Epidermal melanocyte (primary cell): ENCODE results near the gene COX6B1.
"Not testable (repeated sequence)": the region's sequence is repeated elsewhere in the genome, so short reads cannot be mapped to it uniquely, and the experiment has no call there.

Experiments
- DNase-seq: peaks from one replicate; pipeline ENCODE4 v3.0.0; 2011; ENCODE audit warnings: low spot score; ENCODE audit not compliant: insufficient read length

The COX6B1 gene

DNA sequence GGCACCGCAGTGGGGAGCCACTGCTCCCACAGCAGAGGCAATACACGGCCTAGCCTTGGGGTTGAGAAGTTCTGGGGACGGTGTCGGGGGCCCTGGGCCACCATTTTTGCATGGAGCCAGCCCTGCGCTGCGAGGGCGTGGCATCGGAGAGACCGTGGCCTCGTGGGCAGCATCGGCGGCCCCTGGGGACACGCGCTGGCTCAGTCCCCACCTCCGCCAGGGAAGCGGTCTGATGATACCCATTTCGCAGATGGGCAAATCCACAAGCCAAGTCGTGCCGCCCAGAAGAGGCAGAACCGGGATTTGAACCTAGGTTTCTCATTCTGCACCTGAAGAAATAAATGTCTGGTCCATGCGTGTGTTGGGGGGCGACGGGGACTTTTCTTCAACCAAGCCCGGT is 17.0 kb downstream of the COX6B1 start:
- no peak for DNase-seq

GRCh38 chr19:35665604-35666003 is 17.5 kb downstream of the COX6B1 start:
- no peak for DNase-seq

DNA sequence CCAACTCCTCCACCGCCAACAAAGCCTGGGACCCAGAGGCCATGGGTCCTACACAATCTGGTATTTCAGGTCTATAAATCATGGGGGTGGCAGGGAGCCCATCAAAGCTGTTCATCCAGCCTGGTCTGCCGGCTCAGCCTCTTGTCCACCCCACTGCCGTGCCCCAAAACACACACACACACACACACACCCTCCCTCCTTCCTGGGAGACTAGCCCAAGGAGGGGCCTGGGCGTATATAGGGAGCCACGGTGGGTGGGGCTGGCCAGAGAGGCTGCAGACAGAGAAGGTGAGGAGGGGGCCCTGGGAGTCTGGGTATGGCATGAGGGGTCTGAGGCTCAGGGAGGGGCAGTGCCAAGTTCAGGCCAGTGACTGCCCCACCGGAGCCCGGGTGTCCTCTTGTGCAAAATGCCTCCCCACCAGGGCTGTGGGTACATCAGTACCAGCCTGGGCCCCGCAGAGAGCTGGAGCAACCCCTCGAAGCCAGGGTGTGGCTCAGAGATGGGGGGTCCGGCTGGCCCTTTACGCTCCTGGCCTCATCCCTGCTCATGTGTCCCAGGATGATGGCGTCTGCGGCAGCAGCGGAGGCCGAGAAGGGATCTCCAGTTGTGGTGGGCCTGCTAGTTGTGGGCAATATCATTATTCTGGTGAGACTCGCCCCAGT is 18.3 kb downstream of the COX6B1 start, which contains the start of gene UPK1A:
TSS of gene UPK1A (plus strand) at position 267 of the 663 bp plus-strand sequence. CDS start at position 563, 296 bp downstream.
- no peak for DNase-seq

- no peak for DNase-seq
Observed at GRCh38 chr19:35669566-35669965, 21.4 kb downstream of the COX6B1 start.

GRCh38 chr19:35669974-35670373 is 21.9 kb downstream of the COX6B1 start:
- DNase-seq: no peak

- DNase-seq: no peak
Observed at GRCh38 chr19:35670686-35671085, 22.6 kb downstream of the COX6B1 start.

- DNase-seq: no peak
Observed at GRCh38 chr19:35671818-35672217, 23.7 kb downstream of the COX6B1 start.

- DNase-seq: peak; percentile 83
Observed at GRCh38 chr19:35673121-35673804, 25.1 kb downstream of the COX6B1 start.

DNA sequence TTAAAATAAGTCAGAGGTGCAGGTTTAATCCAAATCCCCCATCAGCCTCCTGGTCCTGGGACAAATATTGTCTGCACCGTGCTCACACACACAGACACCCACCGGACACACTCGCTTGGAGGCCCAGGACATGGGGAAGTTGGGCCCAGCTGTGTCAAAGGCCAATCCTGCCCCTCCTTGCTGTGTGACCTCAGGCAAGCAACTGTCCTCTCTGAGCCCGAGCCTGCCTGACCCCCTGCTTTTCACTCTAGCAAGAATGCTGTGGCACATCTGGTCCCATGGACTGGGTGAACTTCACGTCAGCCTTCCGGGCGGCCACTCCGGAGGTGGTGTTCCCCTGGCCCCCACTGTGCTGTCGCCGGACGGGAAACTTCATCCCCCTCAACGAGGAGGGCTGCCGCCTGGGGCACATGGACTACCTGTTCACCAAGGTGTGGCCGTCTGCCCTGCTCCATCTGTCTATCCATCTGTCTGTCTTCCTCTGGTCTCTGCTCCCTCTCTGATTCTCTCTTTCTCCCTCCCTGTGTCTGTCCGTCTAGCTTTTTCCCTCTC is 27.5 kb downstream of the COX6B1 start:
- no peak for DNase-seq

GRCh38 chr19:35689836-35690235 is 41.7 kb downstream of the COX6B1 start:
- no peak for DNase-seq

GRCh38 chr19:35691106-35691505 is 43.0 kb downstream of the COX6B1 start:
- DNase-seq: not testable (repeated sequence)

DNA sequence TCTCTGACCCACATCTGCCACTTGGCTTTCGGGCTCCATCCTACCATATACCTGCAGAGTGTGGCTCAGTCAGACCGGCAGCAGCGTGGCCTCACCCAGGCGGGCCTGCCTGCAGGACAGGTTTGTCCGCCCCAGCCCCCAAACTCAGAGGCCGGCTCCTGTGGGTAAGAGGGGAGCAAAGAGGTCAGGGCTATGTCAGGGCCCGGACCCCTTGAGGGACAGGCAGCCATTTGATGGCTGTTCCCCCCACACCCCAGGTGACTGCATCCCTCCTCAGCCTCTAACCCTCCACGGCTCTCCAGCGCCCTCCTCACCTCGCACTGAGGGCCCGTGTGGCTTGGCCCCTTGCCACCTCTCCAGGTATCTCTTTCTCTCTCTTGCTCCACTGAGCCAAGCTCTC is 43.9 kb downstream of the COX6B1 start:
- no peak for DNase-seq

DNA sequence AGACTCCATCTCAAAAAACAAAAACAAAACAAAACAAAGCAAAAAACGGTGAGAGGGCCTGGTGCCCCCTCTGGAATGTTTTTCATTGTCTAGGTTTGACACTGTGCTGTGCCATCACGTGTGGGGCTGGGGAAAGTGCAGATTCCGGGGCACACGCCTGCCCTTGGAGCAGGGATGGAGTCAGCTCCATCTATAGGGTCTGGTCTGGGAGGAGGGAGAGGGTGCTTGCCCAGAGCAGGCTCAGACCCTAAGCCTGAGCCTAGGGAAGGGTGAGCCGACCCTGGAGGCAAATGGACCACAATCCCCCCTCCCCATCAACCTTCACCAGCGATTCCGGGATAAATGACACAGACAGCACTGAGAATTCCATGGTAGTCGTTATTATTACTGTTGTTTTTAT is 45.3 kb downstream of the COX6B1 start:
- no peak for DNase-seq

DNA sequence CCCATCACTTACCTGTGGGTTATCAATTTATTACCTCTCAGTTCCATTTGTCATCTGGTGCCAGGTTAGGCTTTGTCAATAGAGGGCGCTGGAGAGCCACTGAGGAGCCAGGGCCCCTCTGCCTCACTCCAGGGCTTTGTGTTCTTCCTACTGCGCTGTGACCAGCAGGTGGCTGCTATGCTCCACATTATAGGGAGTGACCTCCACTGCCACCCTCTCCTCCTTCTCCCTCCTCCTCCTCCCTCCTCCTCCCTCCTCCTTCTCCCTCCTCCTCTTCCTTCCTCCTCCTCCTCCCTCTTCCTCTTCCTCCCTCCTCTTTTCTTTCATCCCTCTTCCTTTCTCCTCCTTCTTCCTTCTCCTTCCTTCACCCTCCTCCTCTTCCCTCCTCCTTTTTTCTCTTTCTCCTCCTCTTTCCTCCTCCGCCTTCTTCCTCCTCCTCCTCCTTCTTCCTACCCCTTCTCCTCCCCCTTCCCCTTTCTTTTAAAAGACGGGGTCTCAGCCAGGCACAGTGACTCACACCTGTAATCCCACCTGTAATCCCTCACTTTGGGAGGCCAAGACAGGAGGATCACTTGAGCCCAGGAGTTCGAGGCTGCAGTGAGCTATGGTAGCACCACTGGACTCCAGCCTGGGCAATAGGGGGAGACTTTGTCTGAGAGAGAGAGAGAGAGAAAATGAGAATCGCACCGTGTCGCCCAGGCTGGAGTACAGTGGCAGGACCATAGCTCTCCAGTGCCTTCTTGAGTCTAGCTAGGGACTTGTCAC is 45.9 kb downstream of the COX6B1 start:
- DNase-seq: peak; percentile 84

GRCh38 chr19:35695895-35696422 is 47.8 kb downstream of the COX6B1 start:
- no peak for DNase-seq

GRCh38 chr19:35696835-35697234 is 48.7 kb downstream of the COX6B1 start:
- DNase-seq: no peak

DNA sequence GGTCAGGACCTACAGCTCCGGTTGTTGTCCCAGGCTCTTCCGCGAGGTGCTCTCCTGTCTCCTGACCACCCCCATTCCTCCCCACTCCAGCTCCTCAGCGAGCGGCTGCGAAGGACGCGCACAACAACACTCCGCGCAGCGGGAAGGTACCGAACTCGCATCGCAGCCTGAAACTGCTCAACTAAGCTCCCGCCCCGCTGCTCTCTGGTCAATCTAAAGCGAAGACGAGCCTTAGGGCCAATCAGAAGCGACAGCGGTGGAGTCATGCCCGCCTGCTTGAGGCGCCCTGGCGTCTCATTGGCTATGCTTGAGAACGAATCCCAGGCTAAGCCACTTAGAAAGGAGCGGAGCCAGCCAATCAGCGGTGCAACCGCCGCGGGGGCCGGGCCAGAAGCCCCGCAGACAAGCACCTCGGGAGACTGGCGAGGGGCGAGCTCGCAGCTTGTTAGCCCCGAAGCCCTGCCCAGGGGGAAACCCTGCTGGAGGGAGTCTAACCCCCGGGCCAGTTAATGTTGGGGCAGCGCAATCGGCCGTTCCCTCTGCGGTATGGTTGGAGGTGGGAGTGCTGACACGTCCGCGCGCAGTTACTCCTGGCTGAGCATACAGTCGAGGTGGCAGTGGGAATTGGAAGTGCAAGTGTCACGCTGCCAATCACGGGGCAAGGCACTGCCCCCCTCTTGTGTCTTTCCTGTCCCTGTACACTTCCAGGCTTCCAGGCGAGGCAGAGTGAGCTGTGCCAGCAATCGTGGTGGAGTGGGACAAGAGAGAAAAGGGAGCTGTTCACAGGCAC is 54.3 kb downstream of the COX6B1 start:
- peak; percentile 97 for DNase-seq

DNA sequence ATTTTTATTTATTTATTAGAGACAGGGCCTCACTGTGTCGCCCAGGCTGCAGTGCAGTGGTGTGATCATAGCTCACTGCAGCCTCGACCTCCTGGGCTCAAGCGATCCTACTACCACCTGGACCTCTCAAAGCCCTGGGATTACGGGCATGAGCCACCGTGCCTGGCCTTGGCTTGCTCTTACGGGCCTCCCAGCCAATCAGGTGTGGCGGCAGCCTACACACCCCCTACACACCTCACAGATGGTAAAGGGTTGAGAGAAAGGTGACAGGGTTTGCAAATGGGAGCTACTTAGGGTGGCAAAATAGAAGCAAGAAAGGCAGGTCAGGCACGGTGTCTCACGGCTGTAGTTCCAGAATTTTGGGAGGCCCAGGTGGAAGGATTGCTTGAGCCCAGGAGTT is 55.2 kb downstream of the COX6B1 start:
- DNase-seq: no peak

DNA sequence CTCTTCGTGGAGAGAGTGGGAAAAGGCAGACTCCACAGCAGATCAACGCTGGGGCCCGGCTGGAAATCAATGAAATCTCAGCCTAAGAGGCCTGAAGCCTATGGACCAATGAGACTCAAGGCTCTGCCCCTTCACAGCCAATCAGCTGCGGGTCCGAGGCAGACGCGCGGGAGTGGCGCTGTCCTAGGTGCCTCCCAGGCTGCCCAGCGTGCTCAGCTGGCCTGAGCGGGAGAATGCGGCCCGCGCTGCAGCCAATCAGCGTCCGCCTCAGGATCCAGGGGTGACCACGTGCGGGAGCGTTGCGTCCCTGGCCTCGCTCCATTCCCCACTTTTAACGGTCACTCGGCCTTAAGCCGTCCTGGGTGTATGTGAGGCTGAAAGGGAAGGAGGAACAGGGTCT is 56.1 kb downstream of the COX6B1 start, which contains the start of gene ZBTB32:
TSS of gene ZBTB32 (plus strand) at position 341 of the 400 bp plus-strand sequence. CDS start 10,069 bp downstream, outside the sequence.
- no peak for DNase-seq
